AG09319 (cell line): Measurements from ENCODE around the gene LLGL1.

Source experiments
- DNase-seq: peaks from one replicate; pipeline ENCODE4 v3.0.0-alpha.2; 2010; ENCODE audit warnings: low read depth; ENCODE audit errors: extremely low read depth
- TF ChIP-seq, protein P1 (sequence below): IDR thresholded peaks from 2 replicates; pipeline ENCODE4 v1.5.1; 2011; ENCODE audit warnings: low read depth, mild to moderate bottlenecking, inconsistent platforms, low read length, moderate library complexity

The LLGL1 gene

DNA sequence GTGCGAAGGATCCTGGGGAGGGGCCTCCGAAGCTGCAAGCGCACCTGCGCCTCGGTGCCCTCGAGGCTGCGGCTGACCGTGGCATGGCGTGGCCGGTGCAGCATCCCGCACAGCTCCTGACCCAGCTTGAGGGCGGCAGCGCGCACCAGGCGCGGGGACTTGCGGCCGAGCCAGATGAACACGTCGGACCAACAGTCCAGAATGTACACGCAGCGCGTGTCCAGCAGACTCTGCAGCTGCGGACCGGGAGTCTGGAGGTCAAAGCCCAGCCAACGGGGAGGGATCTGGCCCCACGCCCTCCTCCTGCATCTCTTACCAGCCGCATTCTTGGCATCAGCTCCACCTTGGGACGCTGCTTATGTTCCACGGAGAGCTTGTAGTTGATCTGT, 22.2 kb downstream of the LLGL1 start:
- TF ChIP-seq, protein P1, sequence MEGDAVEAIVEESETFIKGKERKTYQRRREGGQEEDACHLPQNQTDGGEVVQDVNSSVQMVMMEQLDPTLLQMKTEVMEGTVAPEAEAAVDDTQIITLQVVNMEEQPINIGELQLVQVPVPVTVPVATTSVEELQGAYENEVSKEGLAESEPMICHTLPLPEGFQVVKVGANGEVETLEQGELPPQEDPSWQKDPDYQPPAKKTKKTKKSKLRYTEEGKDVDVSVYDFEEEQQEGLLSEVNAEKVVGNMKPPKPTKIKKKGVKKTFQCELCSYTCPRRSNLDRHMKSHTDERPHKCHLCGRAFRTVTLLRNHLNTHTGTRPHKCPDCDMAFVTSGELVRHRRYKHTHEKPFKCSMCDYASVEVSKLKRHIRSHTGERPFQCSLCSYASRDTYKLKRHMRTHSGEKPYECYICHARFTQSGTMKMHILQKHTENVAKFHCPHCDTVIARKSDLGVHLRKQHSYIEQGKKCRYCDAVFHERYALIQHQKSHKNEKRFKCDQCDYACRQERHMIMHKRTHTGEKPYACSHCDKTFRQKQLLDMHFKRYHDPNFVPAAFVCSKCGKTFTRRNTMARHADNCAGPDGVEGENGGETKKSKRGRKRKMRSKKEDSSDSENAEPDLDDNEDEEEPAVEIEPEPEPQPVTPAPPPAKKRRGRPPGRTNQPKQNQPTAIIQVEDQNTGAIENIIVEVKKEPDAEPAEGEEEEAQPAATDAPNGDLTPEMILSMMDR, result no peak
- no peak for DNase-seq

DNA sequence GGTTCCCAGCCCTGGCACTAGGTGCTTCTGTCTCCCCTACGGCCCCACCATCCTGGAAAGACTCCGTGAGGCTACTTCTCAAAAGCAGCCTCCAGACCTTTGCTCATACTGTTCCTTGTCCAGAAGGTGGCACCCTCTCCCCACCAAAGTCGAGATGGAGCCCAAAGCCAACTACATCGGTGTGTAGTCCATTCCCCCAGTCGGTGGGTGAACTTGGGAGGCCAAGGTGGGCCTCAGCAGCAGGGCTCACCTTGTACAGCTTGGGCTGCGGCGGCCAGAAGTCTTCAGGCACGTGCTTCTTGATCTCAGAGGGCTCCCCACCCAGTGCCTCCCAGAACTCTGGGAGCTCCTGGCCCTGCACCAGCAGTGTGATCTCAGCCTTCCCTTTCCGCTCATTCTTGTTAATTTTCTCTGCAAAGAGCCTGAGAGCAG, 22.9 kb downstream of the LLGL1 start:
- TF ChIP-seq, protein P1, result peak; percentile 69
- DNase-seq, result no peak

DNA sequence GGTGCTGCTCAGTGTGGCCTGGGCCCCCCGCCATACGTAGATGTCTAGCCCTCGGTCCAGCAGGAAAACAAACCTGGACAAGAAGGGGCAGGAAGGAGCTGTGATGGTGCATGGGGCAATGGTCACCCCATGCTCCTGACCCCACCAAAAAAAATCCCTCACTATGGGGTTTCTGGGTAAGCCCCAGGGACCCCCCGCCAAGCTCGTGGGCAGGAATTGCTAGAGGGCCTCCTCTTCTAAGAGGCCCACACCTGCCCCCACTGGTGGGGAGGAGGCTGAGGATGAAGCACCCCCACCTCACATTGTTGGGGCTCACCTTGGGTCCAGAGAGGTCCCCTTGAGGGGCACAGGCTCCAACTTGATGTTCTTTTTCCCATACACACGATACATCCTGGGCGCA, 23.4 kb downstream of the LLGL1 start:
- DNase-seq, result no peak
- TF ChIP-seq, protein P1, result no peak

DNA sequence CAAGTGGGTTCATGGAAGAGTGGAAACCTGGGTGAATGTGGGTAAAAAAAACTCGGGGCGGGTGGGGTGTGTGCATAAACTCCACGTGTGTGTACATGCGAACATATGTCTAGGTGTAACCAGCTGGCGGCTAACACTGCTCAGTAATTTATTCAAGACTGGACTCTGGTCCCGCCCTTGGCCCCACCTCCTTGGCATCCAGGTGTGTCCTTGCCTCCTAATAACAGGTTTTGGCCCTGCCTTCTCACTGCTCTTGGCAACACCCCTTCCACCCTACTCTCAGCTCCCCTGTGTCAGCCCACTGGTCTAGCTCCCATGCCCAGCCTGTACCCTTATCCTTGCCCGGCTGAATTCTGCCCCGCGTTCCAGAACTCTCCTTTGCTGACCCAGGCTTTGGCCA, 24.8 kb downstream of the LLGL1 start:
- DNase-seq, result no peak
- TF ChIP-seq, protein P1, result no peak

DNA sequence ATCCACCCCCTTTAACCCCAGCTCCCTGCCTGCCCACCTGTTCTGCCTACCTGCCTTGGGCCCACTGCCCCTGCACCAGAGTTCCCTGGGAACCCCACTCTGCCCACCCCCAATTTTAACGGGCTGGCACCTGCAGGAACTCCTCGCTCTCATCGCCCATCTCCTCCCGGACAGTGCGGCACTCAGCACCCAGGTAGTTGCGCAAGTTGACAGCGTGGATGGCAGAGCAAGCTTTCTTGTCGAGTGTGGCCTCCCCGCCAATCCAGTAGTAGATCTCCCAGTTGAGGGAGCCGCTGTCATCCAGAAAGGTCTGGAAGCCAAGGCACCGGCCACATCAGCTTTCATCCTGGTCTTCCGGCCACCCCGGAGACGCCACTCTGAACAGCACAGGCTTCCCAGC, 25.3 kb downstream of the LLGL1 start:
- DNase-seq, result no peak
- TF ChIP-seq, protein P1, result no peak

DNA sequence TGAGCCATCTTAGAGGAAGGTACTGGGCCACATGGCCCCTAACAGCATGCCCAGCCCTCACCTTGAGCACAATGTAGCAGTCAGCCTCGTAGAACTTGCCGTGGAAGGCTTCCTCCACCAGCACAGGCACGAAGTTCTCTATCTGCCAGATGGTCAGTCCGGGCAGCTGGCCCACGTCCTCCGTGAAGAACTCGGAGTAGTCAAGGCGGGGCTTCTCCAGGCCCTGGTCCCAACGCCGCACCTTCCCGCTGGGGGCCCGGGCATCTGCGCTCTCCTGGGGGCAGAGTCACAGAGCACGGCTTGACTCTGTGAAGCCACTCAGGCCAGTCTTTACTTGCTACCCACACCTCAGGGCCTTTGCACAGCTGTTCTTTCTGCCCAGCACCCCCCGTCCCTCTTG, 25.8 kb downstream of the LLGL1 start:
- TF ChIP-seq, protein P1, result no peak
- DNase-seq, result no peak

DNA sequence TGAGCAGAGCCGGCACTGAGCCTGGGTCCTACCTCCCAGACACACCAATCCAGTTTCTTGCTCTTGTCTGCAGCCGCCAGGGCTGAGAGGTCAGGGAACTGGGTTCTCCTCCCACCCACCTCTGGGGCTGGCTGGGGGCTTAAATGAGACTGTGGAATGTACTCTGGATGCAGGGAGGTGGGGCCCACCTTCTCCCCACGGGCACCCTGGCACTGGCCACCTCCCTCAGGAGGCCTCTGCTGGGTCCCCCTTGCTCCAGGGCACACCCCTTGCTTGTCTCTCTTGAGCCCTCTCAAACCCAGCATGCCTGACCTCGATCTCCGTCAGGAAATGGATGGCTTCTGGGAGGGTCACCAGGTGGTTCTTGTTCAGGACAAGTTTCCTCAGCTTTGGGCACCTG, 26.7 kb downstream of the LLGL1 start:
- TF ChIP-seq, protein P1, result no peak
- DNase-seq, result no peak
